CD14-positive monocyte (primary cell): ENCODE measurements around the gene RNF167. TPM values are rescaled to one million over a fixed set of nuclear protein-coding genes. Genes with fewer than 3 reads are reported as not detected.

Experiments
- DNase-seq, 3 donors: peaks; one replicate each; pipeline ENCODE4 v3.0.0-alpha.2; 2011 to 2022
- H2AFZ ChIP-seq: 2 replicates; pipeline ENCODE4 v1.6.0; 2012; ENCODE audit warnings: mild to moderate bottlenecking, low read depth, low read length, inconsistent platforms; ENCODE audit not compliant: insufficient read depth, poor library complexity, severe bottlenecking
- H3K27ac ChIP-seq, 2 donors: 1 replicate in 1 of 2; 2 replicates in 1 of 2; pipeline ENCODE4 v1.5.1; 2012 to 2013; ENCODE audit warnings: low read length in 2 of 2, control low read depth in 1 of 2, inconsistent platforms in 1 of 2, low read depth in 1 of 2, mild to moderate bottlenecking in 1 of 2
- H3K27me3 ChIP-seq, 2 donors: one replicate each; pipeline versions ENCODE4 v1.6.0 to v1.6.1; 2011 to 2013; ENCODE audit warnings: low read length in 2 of 2; ENCODE audit not compliant: control insufficient read depth in 2 of 2, insufficient read depth in 2 of 2
- H3K36me3 ChIP-seq, 2 donors: replicated peaks in 1 of 2; 1 replicate in 1 of 2; 2 replicates in 1 of 2; pipeline versions ENCODE4 v1.5.1 to v1.6.1; 2012 to 2013; ENCODE audit warnings: low read length in 2 of 2, control low read depth in 1 of 2, inconsistent platforms in 1 of 2, mild to moderate bottlenecking in 1 of 2; ENCODE audit not compliant: insufficient read depth in 2 of 2, control insufficient read depth in 1 of 2
- H3K4me1 ChIP-seq, 2 donors: 1 replicate in 1 of 2; 2 replicates in 1 of 2; pipeline versions ENCODE4 v1.5.1 to v1.6.1; 2012 to 2013; ENCODE audit warnings: low read length in 2 of 2, control low read depth in 1 of 2, inconsistent platforms in 1 of 2, mild to moderate bottlenecking in 1 of 2, moderate library complexity in 1 of 2; ENCODE audit not compliant: insufficient read depth in 2 of 2, control insufficient read depth in 1 of 2
- H3K4me2 ChIP-seq: replicated peaks from 2 replicates; pipeline ENCODE3; 2012; ENCODE audit warnings: low read length, moderate library complexity, mild to moderate bottlenecking; ENCODE audit not compliant: poor library complexity, severe bottlenecking; ENCODE audit errors: extremely low read depth
- H3K4me3 ChIP-seq, 3 experiments: fragments of 200-600 bp in 1 of 3; sonication (generic) in 1 of 3; replicated peaks in 1 of 3; 1 replicate in 2 of 3; 2 replicates in 1 of 3; pipeline ENCODE4 v1.5.1; 2011 to 2013; ENCODE audit warnings: low read length in 3 of 3, mild to moderate bottlenecking in 3 of 3, control low read depth in 2 of 3, low read depth in 2 of 3, inconsistent platforms in 1 of 3, moderate library complexity in 1 of 3
- H3K79me2 ChIP-seq: 2 replicates; pipeline ENCODE4 v1.6.0; 2012; ENCODE audit warnings: mild to moderate bottlenecking, control low read depth, inconsistent platforms, low read length, moderate library complexity; ENCODE audit not compliant: insufficient read depth
- H3K9ac ChIP-seq: 2 replicates; pipeline ENCODE4 v1.6.0; 2017; ENCODE audit warnings: low read length, mild to moderate bottlenecking; ENCODE audit not compliant: insufficient read depth, poor library complexity, severe bottlenecking
- H3K9me3 ChIP-seq, 2 donors: replicated peaks in 1 of 2; 1 replicate in 1 of 2; 2 replicates in 1 of 2; pipeline versions ENCODE4 v1.5.1 to v1.6.1; 2012 to 2013; ENCODE audit warnings: low read length in 2 of 2, control low read depth in 1 of 2; ENCODE audit not compliant: control insufficient read depth in 1 of 2, insufficient read depth in 1 of 2
- H4K20me1 ChIP-seq: 2 replicates; pipeline ENCODE4 v1.6.0; 2012; ENCODE audit warnings: mild to moderate bottlenecking, low read length, control low read depth, moderate library complexity; ENCODE audit not compliant: insufficient read depth
- H3K27ac Mint-ChIP-seq, 7 donors: one replicate each; pipeline ENCODE4 v1.8.0; 2020; ENCODE audit warnings: mild to moderate bottlenecking in 7 of 7, mixed read lengths in 7 of 7, moderate library complexity in 6 of 7, inconsistent platforms in 2 of 7
- H3K27me3 Mint-ChIP-seq, 3 donors: one replicate each; pipeline ENCODE4 v1.8.0; 2021 to 2022; ENCODE audit warnings: low read depth in 3 of 3, mild to moderate bottlenecking in 3 of 3, mixed read lengths in 3 of 3, moderate library complexity in 3 of 3, inconsistent platforms in 1 of 3
- H3K36me3 Mint-ChIP-seq, 2 donors: one replicate each; pipeline ENCODE4 v1.8.0; 2020; ENCODE audit warnings: mixed read lengths in 2 of 2, inconsistent platforms in 1 of 2, mild to moderate bottlenecking in 1 of 2
- H3K4me1 Mint-ChIP-seq: one replicate; pipeline ENCODE4 v1.8.0; 2020; ENCODE audit warnings: mild to moderate bottlenecking, mixed read lengths
- H3K4me3 Mint-ChIP-seq, 2 donors: one replicate each; pipeline ENCODE4 v1.8.0; 2020; ENCODE audit warnings: mild to moderate bottlenecking in 2 of 2, mixed read lengths in 2 of 2, moderate library complexity in 1 of 2
- H3K9me3 Mint-ChIP-seq, 7 donors: one replicate each; pipeline ENCODE4 v1.8.0; 2020 to 2022; ENCODE audit warnings: mixed read lengths in 7 of 7, mild to moderate bottlenecking in 6 of 7, moderate library complexity in 6 of 7, inconsistent platforms in 2 of 7
- WGBS: methylation state at CpG from one replicate; pipeline ENCODE4 v1.1.5; 2013; ENCODE audit warnings: missing lambda C conversion rate; ENCODE audit not compliant: insufficient coverage; 5-methylcytosine and 5-hydroxymethylcytosine counted together
- intact Hi-C, 2 donors: fragments of 100-400 bp; cut with micrococcal nuclease; formaldehyde crosslinking; loops; one replicate each; pipeline versions ENCODE4 v1.15.0 to v1.15.1; 2023
- polyA plus RNA-seq, 3 donors: library from polyadenylated mRNA; depleted of rRNA in 1 of 3; unstranded in 2 of 3; stranded (reverse) in 1 of 3; fragments of 300-500 nt in 2 of 3; fragments of >200 nt in 1 of 3; fragmentation: Illumina TruSeq in 2 of 3; gene quantifications; 1 replicate in 2 of 3; 2 replicates in 1 of 3; pipeline ENCODE4 v1.2.3, GENCODE V29; 2012 to 2021
- TF ChIP-seq, protein P1 (sequence below): fragments of 200-600 bp; IDR thresholded peaks from one replicate; pipeline ENCODE4 v1.8.0; 2022; ENCODE audit warnings: antibody characterized with exemption, mild to moderate bottlenecking

The RNF167 gene
- polyA plus RNA-seq, 3 donors = 17.2 to 105 (median 20.6) TPM

DNA sequence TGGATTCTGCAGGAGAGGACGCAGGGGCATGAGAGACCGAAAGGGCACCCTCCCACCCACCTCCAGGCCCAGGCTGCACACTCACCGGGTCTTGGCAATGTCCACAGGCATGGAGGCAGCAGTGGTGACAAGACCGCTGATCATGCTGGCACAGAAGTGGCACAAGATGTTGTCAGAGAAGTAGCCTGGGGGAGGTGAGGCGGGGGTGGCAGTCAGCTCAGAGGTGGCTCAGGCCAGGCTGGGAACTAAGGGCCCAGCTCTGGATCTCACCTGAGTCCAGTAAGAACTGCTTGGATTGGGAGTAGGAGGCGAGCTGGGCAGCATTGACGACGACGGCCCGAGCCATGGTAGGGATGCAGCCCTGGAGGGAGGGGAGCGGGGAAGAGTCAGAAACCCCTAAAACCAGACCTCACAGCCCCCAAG is 2.0 kb upstream of the RNF167 start:
- WGBS = 88% methylated on average over 3 of the region's 11 CpGs
- Mint-ChIP-seq H3K27ac (peak overlapping the region in 2 of 7 donors; percentile 26 to 73), H3K4me3 (no peak overlapping the region), H3K4me1 (peaks cover 59% of the 10 kb centered on the region), H3K36me3 (peaks cover 43% of the 10 kb centered on the region in 2 donors), H3K27me3 (peaks cover 6 to 11% (median 7%) of the 10 kb centered on the region in 3 donors), H3K9me3 (no peaks in the 10 kb centered on the region)
- Histone ChIP-seq H3K4me2 (no peak overlapping the region), H3K27ac (peak overlapping the region in 1 of 2 donors; percentile 94), H3K9ac (no peak overlapping the region), H3K4me1 (peaks cover 52 to 59% of the 10 kb centered on the region in 2 donors), H3K9me3 (no peaks in the 10 kb centered on the region), H4K20me1 (peaks cover 41% of the 10 kb centered on the region), H2AFZ (no peak overlapping the region), H3K36me3 (peaks cover 28 to 37% of the 10 kb centered on the region in 2 donors), H3K27me3 (no peaks in the 10 kb centered on the region), H3K79me2 (peaks cover 52% of the 10 kb centered on the region), H3K4me3 (no peak overlapping the region)
- intact Hi-C loops = loop anchor here in 1 of 2 donors (5.0 kb wide), 1 partner anchor 39 kb away; no protein-coding TSS in a partner anchor
- TF ChIP-seq, protein P1, sequence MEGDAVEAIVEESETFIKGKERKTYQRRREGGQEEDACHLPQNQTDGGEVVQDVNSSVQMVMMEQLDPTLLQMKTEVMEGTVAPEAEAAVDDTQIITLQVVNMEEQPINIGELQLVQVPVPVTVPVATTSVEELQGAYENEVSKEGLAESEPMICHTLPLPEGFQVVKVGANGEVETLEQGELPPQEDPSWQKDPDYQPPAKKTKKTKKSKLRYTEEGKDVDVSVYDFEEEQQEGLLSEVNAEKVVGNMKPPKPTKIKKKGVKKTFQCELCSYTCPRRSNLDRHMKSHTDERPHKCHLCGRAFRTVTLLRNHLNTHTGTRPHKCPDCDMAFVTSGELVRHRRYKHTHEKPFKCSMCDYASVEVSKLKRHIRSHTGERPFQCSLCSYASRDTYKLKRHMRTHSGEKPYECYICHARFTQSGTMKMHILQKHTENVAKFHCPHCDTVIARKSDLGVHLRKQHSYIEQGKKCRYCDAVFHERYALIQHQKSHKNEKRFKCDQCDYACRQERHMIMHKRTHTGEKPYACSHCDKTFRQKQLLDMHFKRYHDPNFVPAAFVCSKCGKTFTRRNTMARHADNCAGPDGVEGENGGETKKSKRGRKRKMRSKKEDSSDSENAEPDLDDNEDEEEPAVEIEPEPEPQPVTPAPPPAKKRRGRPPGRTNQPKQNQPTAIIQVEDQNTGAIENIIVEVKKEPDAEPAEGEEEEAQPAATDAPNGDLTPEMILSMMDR = no peak
- no peak for DNase-seq

DNA sequence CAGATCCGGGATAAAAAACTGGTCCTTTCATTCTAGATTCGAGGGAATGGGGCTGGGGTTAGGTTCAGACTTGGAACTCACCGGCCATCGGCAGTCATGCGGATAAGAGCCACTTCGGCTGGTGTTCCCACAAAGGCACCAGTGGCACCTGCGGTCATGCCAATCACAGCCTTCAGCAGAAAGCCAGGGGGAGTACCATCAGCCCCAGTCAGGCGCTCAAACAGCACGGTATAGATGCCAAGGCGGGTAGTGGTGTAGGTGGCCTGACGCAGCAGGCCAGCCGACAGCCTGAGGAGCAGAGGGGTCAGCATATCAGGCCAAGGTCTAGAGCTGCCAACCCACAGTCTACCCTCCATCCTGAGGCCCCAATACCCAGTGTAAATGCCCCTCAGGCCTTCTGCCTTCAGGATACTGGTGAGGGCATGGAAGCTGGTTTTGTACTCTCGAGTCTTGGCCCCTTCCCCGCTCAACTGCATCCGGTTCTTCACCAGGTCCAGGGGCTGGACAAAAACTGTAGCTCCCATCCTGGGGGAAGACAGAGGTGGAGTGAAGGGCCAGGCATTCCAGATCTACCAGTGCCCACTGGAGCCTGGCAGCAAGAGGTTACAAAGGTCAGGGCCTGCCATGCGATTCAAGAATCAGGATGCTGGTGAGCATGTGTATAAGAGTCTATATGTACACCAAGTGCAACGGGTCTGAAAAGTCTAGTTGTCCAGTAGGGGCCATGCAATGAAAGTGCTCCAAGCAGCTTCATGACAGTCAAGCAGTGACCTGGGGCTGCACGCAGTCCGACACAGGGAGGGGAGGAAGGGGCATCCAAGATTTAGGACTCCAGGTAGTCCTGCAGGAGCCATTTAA is 1.2 kb upstream of the RNF167 start:
- H3K4me3 ChIP-seq = peak overlapping the region; percentile 76 to 94 (median 78)
- TF ChIP-seq, protein P1 = no peak
- Mint-ChIP-seq H3K4me1 (peaks cover 60% of the 10 kb centered on the region), H3K9me3 (no peaks in the 10 kb centered on the region), H3K27ac (peak overlapping the region; percentile 89 to 96 (median 92)), H3K27me3 (peaks cover under 1 to 5% (median 4%) of the 10 kb centered on the region in 3 donors), H3K4me3 (peak overlapping the region; percentile 90 to 95), H3K36me3 (peaks cover 48 to 50% of the 10 kb centered on the region in 2 donors)
- peaks cover 50% of the 10 kb centered on the region for H4K20me1 ChIP-seq
- H3K9me3 ChIP-seq = no peaks in the 10 kb centered on the region
- intact Hi-C loops = loop anchor here in 1 of 2 donors (5.0 kb wide), 1 partner anchor 38 kb away; no protein-coding TSS in a partner anchor
- 64% methylated on average over 16 of the region's 19 CpGs for WGBS
- no peak for DNase-seq
- H3K9ac ChIP-seq = peak overlapping the region; percentile 89
- H3K79me2 ChIP-seq = peaks cover 60% of the 10 kb centered on the region
- H3K27me3 ChIP-seq = no peaks in the 10 kb centered on the region
- peaks cover 33 to 44% of the 10 kb centered on the region in 2 donors for H3K36me3 ChIP-seq
- peak overlapping the region; percentile 89 for H3K4me2 ChIP-seq
- peak overlapping the region; percentile 94 for H3K27ac ChIP-seq
- H2AFZ ChIP-seq = peak overlapping the region; percentile 87
- H3K4me1 ChIP-seq = peaks cover 53 to 59% of the 10 kb centered on the region in 2 donors
